Right hindlimb (tissue), 1 donor: Measurements from ENCODE around the gene TENT4B.
A peak's percentile ranks its signal among the peaks of the same experiment; 100 is the strongest.
"Not testable (repeated sequence)": the region's sequence is repeated elsewhere in the genome, so short reads cannot be mapped to it uniquely, and the experiment has no call there.

Experiments
- DNase-seq: peaks from one replicate; pipeline ENCODE4 v3.0.0-alpha.2; 2018

The TENT4B gene

DNA sequence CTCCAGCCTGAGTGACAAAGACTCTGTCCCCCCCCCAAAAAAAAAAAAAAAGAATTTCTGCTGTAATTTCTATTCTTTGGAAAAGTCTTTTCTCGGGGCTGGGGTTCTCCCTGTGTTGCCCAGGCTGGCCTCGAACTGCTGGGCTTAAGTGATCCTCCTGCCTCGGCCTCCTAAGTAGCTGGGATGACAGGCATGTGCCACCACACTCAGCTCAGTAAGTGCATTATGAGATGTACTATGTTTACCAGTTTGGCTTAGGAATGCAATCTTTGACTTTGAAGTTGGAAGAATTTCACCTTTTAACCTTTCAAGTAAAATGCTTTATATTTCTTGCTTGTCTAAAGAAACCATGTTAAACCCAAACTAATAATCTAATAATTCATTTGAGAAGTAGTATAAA lies 85.2 kb downstream of the TENT4B start:
- no peak for DNase-seq

DNA sequence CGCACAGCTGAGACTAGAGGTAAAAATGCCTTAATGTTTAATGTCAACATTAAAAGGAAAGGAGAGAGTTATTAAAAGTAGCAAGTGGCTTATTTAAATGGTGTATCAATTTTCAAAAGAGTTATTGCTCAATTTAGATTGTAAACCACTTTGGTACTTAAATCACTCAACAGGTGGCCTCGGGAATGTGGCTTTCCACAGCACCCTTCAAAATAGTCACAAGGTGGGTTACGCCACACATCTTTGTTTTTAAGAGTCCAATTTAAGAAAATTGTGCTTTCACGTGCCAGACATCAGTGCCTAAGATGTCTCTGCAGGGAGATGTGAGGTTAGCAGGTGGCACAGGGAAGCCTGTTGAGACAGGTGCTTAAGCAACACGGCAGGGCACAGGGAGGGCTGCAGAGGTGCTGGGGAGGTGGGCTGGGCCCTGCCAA lies 85.8 kb downstream of the TENT4B start:
- DNase-seq: no peak

DNA sequence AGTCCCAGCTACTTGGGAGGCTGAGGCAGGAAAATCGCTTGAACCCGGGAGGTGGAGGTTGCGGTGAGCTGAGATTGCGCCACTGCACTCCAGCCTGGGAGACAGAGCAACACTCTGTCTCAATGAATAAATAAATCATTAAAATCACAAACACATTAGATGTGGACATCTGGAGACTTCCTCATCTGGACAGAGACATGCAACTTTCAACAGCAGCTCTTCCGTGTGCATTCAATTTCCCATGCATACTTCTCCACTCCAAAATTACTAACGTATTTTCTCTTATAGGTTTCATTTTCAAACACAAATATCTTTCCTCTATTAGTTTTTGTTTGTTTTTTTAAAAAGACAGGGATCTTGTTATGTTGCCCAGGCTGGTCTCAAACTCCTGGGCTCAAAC lies 89.9 kb downstream of the TENT4B start:
- DNase-seq: not testable (repeated sequence)

DNA sequence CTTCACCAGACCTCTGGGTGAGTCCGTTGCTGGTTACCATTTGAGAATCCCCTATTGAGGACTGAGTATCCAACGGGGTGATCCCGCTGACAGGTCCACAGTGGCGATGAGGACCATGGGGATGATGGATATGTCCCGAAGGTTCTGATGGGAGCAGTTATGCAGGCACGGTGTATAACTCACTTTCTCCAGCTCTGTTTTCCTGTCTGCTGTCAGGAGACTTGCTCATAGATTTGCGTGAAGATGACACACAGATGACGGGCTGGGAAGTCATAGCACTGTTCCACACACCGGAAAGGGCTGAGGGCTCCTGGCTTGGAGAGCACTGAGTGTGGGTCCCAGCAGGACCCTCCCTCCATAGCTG lies 91.0 kb downstream of the TENT4B start:
- DNase-seq: no peak

DNA sequence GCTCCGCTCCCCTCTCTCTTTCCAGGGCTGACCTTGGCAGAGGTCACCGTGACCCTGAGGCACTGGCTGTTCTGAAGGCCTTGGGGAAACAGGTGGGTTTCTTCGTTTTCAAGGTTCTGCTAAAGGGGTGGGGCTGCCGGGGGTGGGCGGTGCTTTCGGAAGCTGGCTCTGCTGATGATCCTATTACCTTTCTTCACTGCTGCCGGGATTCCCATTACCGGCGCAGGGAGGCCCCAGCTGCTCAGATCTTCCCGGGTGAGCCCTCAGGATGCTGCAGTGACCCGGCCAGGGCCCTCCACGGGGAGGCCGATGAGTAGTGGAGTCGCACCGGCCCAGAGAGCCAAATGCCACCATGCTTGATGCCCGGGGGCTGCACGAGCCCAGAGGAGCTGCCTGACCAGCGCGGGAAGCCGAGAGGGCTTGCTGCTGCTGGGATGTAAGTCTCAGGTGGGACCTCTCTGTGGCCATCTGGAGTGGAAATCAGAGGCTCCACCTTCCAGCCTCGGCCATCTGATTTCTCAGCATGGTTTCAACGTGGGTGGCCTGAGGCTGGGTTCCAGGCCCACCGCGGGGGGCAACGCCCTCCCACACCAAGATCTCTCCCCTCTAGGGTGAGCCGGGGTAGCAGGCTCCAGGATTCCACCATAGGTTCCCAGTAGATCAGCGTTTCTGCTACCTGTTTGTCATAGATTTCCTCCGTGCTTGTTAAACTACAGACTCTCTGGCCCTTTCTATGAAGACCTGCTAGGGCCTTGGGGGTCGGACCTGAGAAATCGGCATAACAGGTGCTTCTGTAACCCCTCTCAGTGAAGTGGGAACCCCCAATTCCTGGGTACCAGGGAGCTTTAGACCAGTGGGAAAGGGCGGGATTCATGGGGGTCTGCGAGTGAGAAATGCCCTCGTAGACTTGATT lies 91.7 kb downstream of the TENT4B start:
- DNase-seq: no peak

DNA sequence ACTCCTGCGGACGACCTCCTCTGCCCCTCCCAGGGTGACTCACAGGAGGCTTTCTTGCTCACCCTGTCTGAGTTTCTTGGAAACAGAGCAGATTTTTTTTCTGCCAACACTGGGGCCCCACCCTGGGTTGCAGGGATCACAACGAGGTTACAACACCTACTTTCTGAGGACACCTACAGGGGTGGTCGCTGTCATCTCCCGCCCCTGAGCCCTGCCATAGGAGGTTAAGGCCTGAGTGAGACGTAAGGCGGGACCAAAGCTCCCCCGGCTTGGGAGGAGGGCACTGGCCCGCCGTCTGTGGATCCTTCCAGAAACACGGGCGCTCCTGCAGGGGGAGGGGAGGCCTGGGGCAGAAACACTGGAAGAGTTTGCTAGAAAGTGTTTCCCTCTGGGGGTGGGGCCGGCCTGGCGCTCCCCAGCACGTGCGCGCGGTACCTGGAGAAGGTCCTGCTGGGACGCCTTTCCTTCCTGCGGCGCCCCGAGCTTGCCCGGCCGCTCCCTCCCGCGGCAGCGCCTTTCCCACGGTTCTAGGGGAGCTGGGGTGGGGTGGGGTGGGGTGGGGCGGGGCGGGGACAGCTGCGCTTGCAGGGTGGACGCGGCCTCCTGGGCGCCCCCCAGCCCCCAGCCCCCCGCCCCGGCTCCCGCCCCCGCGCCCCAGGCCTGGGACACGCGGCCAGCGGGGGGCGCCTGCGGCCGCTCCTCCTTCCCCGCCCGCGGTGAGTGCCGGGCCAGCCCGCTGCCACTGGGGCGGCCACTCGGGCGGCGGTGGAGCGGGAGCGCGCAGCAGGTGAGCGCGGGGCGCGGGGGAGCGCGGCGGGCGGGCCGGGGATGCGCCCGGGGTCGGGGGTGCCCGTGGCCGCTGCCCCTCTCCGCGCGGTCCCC lies 92.6 kb downstream of the TENT4B start:
- peak; percentile 55 for DNase-seq

DNA sequence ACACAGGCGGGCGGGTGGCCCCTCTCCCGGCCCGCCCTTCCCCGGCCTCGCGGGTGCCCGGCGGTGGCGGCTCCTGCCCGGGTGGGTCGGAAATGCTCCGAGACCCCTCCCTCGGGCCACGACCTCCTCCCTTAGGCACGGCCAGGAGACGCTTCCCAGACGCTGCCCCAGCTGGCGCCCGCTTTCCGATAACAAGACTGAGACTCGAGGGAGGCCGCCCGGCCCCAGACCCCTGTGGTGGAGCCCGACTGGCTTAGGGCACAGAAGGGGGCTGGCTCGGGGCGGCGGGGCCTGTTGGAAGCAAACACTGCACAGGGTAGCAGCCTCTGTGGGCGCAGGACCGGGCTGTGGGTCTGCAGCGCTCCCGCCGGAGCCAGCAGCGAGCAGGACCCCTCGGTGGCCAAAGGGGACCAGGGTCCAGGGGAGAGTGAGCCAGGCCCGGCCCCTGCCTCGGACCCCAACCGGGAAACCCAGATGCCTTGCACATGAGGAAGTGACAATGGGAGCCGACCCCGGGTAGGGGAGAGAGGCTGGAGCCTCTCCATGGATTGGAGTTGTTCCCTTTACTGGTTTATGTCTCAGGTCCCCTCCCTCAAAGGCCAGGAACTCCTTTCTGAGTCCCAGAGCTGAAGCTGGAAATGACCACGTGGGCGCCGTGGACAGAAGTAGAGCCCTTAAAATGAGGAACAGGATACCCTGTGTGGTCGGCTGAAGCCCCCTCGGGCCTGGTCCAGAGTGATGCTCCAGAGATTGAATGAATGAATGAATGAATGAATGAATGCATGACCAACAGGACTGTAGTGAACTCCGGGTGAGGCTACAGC lies 93.4 kb downstream of the TENT4B start:
- DNase-seq: no peak

DNA sequence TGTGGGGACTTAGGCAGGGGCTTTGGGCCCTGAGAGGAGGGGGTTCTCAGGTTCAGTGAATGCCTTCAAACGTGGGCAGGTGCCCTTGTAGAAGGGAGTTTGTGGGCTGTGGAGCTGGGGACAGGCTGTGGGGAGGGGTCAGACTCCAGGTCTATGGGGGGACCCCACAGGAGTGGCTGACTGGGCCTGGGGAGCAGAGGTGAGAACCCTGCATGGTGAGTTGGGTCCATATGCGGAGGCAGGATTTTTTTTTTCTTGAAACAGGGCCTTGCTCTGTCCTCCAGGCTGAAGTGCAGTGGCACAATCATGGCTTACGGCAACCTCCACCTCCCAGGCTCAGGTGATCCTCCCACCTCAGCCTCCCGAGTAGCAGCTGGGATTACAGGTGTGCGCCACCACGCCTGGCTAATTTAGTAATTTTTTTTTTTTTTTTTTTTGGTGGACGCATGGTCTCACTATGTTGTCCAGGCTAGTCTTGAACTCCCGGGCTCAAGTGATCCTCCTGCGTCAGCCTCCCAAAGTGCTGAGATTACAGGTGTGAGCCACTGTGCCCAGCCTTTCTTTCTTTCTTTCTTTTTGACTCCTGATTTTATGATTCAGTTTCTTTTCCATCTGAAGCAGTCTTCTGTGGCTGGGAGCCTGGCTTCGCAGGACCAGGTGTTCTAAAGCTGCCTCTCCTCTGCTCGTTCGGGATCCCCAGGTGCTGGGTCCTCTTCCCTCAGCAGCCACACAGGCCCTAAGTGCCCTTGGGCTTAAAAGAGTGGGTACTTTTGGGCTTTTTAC lies 94.2 kb downstream of the TENT4B start:
- no peak for DNase-seq

DNA sequence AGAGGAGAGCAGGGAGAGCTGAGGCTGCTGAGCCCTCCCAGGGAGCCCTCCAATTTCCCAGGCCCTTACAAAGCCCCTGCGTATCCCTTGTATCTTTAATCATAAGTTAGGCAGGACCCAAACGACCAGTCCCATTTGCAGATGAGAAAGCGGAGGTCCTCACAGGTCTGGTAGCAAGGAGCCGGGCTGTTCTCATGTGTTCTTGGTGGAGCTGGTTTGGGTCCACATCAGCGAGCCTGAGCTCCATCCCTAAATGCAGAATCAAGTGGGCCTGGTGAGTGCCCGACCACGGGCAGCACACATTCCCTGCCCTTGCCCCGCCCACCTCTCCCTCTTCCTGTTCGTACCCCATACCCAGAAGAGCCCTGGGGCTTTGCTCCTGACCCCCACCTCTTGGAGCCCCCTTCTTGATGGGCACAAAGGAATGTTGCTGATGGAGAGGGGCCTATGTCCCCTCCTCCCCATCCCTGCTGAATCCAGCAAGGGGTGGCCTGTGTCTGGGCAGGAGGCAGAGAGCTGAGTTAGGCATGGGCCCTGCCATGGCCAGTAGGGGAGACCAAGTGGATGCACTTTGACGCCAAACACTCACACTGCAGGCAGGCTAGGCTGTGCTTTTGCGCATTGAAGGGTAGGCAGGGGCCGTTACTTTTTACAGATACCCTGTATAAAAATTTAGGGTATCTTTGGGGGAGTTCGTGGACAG lies 95.0 kb downstream of the TENT4B start:
- DNase-seq: no peak

DNA sequence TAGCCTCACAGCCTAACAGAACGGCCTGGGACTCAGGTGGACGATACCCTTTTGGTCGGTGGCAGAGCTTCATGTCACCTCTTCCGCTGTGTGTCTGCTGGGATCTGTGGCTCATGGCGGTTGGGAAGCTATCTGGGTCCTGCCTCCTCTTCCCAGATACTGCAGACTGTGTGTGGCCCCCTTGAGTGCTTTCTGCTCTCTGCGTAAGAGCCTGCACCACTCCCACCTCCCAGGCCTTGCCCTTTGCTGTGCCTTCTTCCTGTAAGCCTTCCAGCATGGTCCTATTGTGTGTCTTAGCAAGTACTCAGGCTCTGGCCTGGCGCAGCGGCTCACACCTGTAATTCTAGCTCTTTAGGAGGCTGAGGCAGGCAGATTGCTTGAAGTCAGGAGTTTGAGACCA lies 95.7 kb downstream of the TENT4B start:
- DNase-seq: no peak

DNA sequence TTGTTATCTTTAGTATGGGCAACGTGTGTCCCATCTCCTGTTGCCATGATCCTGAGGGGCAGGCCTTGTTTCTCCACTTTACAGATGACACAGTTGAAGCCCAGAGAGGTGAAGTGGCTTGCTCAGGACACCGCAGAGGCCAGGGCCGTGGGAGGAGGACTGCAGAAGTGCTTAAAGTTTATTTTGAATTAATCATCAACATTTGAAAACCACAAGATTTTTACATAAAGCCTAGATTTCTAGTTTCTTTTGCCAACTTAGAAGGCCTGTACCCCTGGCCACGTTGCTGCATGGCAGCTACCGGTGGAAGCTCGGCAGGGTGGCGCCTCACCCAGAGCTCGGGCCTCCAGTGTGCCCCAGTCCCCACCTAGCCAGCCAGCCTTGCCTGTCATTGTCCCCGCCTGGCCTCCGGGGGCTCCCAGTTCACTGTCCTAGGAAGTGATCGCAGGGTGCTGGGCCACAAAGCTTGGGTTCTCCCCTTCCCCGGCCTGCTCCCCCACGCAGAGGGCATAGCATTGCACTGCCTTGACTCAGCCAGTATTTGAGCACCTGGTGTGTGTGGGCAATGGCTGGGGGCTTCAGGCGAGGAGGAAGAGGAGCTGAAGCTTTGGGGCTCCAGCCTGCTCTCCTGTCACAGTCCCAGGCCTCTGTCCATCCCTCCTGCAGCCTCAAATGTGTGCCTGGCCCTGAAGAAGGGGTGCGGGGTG lies 98.4 kb downstream of the TENT4B start:
- DNase-seq: no peak

DNA sequence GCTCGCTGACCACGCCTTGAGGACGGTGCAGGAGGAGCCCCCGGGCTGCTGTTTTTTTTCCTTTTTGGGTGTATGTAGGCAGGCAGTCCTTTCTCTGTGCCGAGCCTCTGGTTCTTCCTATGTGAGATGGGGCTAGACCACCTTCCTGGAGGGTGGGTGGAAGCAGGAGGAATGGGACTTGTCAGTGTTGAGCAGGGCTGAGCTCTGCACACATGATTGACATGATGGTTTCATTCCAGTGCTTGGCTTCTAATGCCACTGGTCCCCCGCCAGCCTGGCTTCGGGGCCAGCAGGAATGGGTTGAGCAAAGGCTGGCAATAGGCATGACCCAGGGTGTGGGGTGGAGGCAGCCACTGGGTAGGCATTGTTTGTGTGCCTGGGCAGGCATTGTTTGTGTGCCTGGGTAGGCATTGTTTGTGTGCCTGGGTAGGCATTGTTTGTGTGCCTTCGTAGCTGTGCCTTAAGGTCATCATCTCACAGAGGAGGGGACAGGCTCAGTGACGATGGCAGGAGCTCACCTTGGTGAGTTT lies 99.0 kb downstream of the TENT4B start:
- no peak for DNase-seq

DNA sequence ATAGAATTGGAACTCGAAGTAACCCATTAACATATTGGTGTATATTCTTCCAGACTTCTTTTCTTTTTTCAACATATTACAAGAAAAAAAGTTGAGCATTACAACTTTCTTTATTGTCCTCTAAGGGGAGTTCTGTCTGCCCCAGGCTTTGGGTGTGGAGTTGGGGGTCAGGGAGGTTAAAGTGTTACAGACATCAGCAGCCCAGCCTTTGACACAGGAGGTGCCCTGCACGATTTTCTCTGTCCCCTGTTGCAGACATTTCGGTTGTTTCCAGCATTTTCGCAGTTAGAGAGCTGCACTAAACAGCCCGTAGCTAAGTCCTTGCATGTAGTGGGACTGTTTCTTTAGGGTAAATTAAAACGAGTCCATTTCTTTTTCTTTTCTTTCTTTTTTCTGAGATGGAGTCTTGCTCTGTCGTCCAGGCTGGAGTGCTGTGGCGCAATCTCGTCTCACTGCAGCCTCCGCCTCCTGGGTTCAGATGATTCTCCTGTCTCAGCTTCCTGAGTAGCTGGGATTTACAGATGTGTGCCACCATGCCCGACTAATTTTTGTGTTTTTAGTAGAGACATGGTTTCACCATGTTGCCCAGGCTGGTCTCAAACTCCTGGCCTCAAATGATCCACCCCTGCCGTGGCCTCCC lies 99.9 kb downstream of the TENT4B start:
- DNase-seq: no peak

DNA sequence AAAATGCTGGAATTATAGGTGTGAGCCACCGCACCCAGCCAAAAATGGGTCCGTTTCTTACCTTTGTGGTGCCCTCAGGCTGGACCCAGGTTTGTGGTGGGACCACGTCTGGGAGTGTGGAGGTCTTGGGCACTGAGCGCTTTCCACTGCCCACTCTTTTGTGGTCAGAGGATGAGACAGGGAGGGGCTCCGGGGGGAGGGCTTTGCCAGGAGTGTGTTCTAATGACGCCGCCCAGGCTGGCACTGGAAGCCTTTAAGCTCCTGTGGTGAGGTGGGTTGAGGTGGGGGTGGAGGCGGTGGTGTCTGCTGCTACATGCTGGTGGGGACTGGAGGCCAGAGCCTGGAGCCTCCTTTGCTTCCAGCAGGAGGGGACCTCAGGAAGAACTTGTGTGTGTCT lies 100.4 kb downstream of the TENT4B start:
- no peak for DNase-seq

DNA sequence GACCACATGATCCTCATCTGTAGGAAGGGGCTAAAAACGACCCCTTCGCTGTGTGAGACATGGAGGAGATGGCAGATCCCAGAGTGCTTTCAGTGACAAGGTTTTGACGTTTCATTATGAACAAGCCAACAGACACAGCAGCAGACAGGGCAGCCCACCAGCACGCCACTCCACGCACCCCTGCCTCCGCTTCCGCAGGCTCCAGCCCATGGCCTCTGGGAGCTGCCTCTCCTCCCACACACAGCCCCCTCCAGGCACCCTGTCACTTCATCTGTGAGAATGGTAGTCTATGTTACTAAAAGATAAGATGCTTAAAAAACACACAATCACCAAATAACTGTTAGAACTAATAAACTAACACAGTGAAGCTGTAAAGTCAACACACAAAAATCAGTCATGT lies 101.0 kb downstream of the TENT4B start:
- no peak for DNase-seq

DNA sequence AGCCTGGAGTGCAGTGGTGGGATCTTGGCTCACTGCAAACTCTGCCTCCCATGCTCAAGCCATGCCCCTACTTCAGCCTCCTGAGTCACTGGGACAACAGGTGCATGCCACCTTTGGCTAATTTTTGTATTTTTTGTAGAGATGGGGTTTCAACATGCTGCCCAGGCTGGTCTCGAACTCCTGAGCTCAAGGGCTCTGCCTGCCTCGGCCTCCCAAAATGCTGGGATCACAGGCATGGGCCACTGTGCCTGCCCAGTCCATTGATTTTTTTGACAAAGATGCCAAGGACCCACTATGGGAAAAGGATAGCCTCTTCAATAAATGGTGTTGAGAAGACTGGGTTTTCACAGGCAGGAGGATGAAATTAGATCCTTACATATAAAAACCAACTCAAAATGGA lies 102.4 kb downstream of the TENT4B start:
- no peak for DNase-seq

DNA sequence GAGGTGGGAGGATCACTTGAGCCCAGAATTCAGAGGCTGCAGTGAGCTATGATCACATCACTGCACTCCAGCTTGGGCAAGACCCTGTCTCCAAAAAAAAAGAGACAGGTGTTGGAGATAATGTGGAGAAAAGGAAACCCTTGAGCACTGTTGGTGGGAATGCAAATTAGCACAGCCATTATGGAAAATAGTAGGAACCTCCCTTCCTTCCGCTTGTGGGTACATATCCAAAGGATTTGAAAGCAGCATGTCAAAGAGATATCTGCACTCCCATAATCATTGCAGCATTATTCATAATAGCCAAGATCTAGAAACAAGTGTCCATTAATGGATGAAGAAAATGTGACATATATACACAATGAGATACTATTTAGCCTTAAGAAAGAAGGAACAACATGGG lies 103.5 kb downstream of the TENT4B start:
- no peak for DNase-seq

DNA sequence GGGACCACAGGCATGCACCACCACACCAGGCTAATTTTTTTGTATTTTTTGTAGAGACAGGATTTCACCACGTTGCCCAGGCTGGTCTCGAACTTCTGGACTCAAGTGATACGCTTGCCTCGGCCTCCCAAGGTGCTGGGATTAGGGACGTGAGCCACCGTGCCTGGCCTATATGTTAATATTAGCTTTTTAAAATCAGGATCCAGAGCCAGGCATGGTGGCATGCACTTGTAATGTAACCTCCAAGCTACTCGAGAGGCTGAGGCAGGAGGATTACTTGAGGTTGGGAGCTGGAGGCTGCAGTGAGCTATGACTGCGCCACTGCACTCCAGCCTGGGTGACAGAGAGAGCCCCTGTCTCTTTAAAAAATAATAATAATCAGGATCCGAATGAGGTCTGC lies 104.8 kb downstream of the TENT4B start:
- no peak for DNase-seq

DNA sequence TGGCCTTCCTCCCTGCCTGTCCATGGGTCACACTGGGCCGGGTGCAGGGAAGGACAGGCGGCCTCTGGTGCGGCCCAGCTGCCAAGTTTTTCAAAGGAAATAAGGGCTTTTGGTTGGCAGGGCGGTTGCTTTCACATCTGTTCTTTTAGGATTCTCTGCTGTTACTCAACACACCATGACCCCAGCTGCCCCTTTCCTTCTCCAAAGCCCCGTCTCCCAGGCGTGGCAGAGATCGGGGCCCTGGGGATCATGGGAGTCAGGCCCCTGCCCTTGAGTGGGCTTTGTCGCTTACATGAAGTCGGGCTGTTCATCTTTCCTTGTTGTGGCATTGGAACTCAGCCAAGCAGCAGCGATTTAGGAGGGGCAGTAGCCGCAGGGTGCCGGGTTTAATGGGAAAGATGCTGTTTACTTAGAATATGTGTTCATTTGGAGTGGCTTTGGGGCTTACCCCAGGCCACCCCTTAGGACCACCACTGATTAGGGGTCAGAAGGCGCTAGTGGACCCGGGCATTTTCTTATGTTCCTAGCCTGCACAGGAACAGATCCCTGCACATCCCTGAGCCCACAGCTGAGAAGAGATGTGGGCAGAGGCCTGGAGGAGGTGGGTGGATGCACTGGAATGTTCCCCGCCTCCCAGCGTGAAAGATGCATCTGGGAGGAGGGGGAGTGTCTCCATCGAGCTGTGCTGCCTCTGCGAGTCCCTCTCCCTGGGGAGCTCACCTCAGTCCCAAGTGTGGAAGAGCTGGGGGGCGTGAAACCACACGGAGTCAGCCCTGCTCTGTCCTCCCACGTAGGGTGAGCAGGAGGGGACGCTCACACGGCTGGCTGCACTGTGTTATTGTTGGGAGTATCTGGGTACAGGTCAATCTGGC lies 106.5 kb downstream of the TENT4B start:
- peak; percentile 78 for DNase-seq
